NCI-H82 (cell line): Measurements from ENCODE around the gene SRA1.
A peak's percentile ranks its signal among the peaks of the same experiment; 100 is the strongest.
"Not testable (repeated sequence)": the region's sequence is repeated elsewhere in the genome, so short reads cannot be mapped to it uniquely, and the experiment has no call there.

ENCODE experiments used
- DNase-seq: peaks from one replicate; lab custom pipeline; 2025; lab: John Stamatoyannopoulos, UW

The SRA1 gene

GRCh38 chr5:140557136-140557805, at the start of gene SRA1:
TSS of gene SRA1 (minus strand) at chr5:140557473. CDS start at chr5:140557452, 21 bp downstream.
- DNase-seq = peak; percentile 88

- DNase-seq = peak; percentile 15
Observed at GRCh38 chr5:140607031-140607430, 49.8 kb upstream of the SRA1 start.

DNA sequence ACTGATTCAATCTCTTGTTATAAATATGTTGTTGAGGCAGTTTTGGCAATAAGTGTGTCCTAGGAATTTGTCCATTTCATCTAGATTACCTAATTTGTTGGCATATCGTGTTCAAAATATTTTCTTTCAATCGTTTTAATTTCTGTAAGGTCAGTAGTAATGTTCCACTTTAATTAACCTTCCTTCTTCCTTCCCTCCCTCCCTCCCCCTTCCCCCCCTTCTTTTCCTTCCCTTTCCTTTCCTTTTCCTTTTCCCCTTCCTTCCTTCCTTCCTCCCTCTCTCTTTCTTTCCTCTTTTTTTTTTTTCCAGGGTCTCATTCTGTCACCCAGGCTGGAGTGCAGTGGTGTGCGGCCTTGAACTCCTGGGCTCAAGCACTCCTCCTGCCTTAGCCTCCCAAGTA, 48.6 kb upstream of the SRA1 start:
- DNase-seq = no peak

- no peak for DNase-seq
Observed at GRCh38 chr5:140603734-140604133, 46.5 kb upstream of the SRA1 start.

DNA sequence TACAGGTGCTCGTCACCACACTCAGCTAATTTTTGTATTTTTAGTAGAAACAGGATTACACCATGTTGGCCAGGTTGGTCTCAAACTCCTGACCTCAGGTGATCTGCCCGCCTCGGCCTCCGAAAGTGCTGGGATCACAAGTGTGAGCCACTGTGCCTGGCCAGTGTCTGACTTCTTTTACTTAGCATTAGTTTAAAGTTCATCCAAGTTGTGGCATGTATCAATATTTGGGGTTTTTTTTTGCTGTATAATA, 46.1 kb upstream of the SRA1 start:
- not testable (repeated sequence) for DNase-seq

GRCh38 chr5:140602147-140602546, 44.9 kb upstream of the SRA1 start:
- DNase-seq = no peak

GRCh38 chr5:140600096-140600495, 42.8 kb upstream of the SRA1 start:
- DNase-seq = no peak

DNA sequence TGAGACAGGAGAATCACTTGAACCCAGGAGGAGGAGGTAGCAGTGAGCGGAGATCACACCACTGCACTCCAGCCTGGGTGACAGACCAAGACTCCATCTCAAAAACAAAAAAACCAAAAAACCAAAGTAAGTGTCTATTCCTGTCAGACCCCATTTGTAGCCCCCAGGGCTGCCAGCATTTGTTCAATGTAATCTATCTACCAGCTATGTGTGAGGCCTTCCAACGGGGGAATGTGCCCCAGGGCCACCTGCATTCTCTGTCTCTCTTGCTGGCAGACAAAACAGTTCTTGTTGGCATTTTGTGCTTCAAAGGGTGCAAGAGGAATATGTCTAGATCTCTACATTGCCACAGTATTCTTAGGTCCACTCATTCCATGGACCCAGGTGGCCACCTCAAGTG, 41.6 kb upstream of the SRA1 start:
- no peak for DNase-seq

DNA sequence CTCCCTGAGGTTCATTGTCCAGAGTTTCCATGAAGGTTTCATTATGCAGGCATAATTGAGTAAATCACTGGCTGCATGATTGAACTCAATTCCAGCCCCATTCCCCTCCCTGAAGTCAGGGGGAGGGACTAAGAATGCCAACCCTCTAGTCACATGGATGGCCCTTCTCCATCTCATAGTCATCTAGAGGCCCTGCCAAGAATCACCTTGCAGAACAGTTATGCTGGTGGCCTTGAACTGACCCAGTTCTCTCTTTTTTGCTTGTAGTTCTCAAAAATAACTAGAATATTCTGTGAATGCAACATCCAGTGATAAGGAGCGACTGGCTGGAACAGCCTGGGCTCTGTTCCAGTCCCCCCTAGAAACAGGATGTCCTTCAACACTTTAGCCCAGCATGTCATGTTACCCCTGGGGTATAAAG, 39.1 kb upstream of the SRA1 start:
- no peak for DNase-seq

DNA sequence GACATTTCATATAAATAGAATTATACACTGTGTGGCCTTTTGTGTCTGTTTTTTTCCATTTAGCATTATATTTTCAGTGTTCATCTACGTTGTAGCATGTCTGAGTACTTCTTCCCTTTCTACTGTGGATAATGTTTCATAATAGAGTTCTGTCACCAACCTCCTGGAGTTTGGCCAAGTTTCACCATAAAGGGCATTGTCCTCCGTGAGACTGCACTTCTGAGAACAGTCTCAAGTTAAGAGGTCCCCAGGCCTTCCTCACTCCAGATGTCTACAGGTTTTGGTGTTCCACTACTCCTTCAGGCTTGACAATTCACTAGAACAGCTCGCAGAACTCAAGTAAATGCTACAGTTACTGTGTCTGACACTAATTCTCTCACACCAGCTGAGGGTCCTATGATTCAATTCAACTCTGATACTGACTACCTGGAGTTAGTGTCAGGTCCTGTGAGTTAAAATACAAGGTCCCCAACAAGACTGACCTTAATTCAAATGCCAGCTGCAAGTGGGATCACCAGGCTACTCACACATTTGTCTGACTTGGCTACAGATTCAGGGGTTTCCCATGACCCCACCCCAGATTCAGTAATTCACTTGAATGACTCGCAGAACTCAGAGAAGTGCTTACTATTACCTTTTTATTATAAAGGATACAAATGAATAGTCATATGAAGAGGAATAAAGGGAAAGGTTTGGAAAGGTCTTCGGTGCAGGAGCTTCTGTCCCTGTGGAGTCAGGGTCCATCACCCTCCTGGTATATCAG, 38.4 kb upstream of the SRA1 start:
- no peak for DNase-seq

DNA sequence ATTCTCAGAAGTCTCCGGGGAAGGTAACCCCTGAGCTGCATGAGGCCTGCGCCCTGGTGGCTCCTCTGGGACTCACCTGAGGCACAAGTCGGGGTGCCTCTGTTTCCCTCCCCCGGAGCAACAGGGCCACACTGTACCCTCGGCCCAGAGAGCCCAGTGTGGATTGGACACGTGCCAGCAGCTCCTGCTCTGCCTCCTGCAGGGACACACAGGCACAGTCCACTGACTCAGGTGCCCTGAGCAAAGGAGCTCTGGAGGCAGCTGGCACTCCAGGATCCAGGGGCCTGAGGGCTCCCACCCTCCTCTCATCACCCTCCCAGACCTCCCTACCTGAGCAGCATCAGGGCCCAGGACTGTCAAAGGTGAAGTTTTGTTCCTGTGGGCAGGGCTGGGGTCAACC, 36.9 kb upstream of the SRA1 start:
- no peak for DNase-seq

- not testable (repeated sequence) for DNase-seq
Observed at GRCh38 chr5:140593070-140593469, 35.8 kb upstream of the SRA1 start.

GRCh38 chr5:140591747-140592372, 34.6 kb upstream of the SRA1 start:
- peak; percentile 9 for DNase-seq

GRCh38 chr5:140590861-140591260, 33.6 kb upstream of the SRA1 start:
- DNase-seq = no peak

- no peak for DNase-seq
Observed at GRCh38 chr5:140588311-140589070, 31.2 kb upstream of the SRA1 start.

GRCh38 chr5:140587495-140587894, 30.2 kb upstream of the SRA1 start:
- DNase-seq = no peak

GRCh38 chr5:140579188-140579747, 22.0 kb upstream of the SRA1 start:
- not testable (repeated sequence) for DNase-seq

- no peak for DNase-seq
Observed at GRCh38 chr5:140576776-140577201, 19.5 kb upstream of the SRA1 start.

DNA sequence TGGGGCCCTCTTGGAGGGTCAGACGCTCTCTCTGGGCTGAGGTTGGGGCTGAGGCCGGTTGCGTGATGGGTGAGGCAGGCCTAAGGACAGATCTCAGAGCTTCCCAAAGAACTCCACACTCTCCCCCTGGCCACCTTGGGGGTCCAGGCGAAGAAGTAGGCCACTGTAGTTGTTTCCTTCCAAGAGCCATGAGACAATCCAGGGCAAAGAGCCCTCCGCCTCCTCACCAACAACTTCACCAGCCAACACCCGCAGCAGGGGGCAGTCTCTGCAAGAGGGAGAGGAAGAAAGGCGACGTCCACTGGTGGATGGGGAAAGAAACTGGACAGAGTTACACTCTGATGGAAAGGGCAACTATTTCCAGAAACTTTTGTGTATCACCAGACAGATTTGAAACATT, 18.0 kb upstream of the SRA1 start:
- peak; percentile 21 for DNase-seq

DNA sequence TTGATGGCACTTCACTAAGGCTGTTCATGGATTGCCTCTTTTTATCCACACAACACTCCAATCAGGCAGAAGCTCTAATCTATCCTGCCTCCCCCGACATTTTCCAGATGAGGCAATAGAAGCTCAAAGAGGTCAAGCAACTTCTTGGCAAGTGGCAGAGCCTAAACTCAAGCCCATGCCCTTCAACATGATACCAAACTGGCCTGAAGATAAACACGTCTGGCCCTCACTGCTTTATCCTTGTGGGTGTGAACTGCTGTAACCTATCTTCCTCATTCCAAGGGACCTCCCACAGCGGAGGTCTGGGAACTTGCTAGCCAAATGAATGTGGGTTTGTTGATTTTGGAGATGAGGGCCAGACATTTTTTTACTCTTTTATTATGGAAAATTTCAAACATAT, 16.9 kb upstream of the SRA1 start:
- DNase-seq = no peak

DNA sequence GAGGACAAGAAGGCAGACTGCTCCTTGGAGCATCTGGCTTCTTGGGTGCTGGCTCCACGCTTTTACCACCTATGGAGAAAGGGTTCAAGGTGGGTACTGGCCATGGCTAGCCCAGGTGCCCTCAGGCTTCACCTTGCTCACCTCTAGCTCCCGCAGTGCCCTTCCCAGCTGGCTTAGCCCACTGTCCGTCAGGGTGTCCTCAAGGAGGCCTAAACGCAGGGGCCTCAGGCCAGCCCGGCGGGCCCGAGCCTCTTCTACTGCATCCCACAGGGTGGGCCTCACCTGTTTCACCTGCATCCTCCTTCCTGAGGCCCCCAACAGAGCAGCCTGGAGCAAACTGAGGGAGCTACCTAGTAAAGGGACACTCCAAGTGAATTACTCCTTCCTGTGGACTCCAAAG, 16.4 kb upstream of the SRA1 start:
- no peak for DNase-seq

DNA sequence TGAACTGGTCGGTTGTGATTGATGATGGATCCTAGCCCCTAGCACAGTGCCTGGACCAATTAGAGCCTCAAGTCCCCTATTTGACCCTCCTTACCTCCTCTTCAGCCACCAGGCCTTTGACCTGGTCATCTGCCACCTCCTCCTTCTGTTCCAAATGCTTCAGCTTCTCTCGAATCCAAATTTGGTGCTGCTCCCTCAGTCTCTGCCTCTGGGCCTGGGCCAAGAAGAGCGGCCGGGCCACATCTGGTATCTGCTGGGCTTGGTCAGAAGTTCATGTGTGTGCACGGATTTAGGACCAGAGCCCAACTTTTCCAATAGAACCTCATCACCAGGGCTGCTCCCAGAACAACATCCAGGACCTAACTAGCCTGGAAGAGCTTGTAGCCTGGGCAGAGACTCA, 13.8 kb upstream of the SRA1 start:
- DNase-seq = no peak
